8988T (cell line): ENCODE measurements around the gene PSKH1.
"Not testable (repeated sequence)": the region's sequence is repeated elsewhere in the genome, so short reads cannot be mapped to it uniquely, and the experiment has no call there.

Experiments used
- DNase-seq: peaks from one replicate; pipeline ENCODE4 v3.0.0; 2011

The PSKH1 gene

DNA sequence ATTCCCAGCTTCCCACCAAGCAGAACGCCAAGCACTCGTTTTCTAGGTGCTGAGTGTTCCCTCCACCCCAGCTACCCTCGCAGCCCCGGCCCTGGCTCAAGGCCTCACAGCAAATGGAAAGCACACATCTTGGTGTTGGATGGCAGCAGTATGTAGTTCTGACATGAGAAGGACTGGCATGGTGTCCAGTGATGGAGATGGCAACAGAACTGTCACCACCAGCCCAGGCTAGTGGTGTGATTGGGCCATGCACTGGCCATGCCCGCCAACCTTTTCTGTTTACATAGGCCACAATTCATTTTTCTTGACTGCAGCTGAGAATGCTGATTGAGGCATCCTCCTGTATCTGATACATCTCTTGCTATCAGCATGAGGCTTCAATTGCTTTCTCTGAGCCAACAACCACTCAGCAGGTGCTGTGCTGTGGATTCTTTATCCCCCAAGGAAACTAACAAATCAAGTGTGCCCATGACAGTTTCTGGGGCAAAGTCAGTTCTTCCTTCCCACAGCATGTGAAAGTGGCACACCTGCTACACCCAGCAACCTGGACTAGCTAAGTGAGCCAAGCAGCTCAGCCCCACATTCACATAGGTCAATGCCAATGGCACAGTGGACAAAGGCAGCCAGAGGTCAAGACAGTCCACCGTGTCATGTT is 71.5 kb downstream of the PSKH1 start:
- no peak for DNase-seq

GRCh38 chr16:67965668-67966548 is 72.9 kb downstream of the PSKH1 start:
- no peak for DNase-seq

DNA sequence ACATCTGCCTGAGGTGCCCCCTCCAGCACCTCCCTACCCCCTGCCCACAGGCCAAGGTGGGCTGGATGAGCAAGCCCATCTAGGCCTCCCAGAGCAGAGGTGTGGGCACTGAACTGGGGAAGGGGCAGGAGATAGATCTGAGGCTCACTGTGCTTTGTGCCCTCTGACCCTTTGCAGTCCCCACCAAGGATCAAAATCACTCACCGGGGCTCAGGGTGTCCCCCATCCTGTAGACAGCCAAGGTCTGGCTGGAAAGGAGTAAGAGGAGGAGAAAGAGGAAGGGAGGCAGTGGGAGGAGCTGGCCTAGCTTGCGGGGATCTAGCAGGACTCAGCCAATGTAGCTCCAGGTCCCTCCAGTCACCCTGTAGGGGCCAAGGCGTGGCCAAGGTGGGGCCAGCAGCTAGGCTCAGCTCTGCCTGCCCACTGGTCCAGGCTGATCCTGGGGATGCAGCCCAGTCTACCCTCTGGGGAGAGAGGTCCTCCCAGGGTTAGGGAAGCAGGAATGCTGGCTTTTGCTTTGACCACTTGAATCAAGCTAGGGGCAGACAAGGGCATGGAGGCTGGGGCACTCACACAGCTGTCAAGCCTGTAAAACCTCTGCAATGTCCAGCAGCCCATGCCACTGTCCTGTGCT is 73.6 kb downstream of the PSKH1 start:
- DNase-seq = peak; percentile 83

DNA sequence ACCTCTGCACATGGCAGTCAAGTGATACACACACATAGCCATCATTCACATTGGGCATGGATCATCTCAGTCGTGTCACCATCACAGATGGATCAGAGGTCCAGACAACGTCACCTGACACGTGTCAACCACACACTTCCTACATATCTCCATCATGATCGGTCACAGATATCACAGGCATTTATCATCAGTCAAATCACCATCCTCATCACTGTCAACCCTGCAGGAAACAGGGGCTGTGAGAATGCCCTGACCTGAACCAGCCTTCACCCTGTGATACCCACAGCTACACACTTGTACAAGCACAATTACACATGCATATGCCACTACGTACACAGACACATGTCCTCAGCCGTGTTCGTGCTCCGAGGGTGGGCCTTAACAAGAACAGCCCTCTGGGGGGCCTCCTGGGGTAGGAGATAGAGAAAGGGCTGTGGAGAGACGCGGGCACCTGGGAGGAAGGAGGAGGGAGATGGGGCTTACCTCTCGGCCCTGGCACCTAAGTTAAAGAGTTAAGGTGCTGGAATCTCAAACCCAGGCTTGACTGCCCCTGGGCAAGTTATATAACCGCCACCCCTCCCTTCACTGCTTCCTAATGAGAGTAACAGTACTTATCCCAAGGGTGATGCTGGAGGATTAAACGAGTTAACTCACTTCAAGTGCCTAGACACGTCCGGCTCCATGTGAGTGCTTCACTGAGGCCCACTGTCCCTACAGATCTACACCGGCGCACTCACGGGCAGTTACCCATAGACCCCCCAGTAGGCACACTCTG is 74.3 kb downstream of the PSKH1 start:
- DNase-seq = no peak

- DNase-seq = no peak
Observed at GRCh38 chr16:67967958-67968399, 74.9 kb downstream of the PSKH1 start.

DNA sequence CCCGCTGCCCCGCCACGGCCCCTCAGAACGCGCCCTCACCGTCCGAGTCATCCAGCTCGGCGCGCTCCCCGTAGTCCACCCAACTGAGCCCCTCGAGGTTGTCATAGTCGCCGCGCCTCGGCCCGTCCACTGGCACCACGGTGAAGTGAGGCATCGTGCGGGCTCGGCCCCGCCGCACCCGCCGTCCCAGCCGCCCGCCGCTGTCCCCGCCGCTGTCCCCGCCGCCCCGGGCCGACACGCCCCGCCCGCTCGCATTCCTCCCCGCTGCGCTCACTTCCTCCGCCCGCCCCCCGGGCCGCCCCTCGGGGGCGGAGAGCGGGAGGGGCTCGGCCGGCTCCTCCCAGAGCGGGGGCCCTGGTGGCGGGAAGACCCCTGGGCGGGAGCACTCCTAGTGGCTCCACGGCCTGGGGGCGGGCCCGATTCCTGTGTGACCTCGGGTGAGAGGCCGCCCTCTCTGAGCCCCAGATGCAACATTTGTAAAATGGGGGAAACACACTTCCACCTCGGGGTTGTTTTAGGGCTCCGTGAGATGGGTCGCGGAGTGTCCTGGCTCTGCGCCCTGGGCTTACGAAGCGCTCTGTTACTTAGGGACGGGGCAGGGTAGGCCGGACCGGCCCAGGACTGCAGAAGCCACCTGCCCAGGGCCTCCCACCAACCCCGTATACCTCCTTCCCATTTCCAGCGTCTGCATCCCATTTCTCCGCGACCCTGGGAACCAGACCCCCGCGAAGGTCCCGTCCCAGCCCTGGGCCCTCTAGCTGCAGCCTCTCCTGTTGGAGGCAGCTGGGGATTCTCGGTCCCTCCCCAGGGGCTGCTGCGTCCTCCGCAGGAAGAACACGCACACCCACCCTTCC is 75.6 kb downstream of the PSKH1 start, which contains the start of gene SLC12A4:
TSS of gene SLC12A4 (minus strand) at position 238 of the 854 bp plus-strand sequence. CDS start at position 154, 84 bp downstream.
- DNase-seq = peak; percentile 99

DNA sequence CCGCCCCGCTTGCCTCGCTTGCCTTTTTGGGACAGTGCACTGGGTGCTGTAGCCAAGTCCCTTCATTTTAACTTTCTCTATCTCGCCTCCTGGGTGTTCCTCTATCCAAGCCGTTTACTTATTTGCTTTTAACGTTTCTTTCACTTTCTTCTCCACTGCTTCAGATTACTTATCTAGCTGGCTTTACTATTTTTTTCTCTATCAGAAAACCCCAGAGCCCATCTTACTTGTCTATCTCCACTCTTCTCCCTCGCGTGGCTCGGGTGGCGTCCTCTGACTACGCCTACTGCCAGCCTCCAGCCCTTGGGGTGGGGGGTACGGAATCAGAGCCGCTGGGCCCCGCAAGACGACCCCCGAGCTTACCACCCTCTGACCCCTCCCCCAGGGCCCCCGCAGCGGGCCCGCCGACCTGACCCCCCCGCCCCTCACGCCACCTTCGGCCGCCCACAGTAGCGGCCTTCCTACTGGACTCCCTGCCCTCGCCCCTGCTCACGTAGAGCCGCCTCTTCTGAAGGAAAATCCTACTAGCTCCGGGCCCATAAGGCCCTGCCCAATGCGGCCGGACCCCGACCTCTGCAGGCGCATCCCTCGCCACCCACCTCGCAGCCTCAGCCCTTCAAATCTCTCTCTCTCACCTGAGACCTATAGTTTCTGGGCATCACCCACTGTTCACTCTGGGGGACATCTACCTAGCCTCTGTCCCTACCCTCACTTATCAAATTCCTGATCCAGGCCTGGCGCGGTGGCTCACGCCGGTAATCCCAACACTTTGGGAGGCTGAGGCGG is 76.4 kb downstream of the PSKH1 start:
- DNase-seq = no peak

DNA sequence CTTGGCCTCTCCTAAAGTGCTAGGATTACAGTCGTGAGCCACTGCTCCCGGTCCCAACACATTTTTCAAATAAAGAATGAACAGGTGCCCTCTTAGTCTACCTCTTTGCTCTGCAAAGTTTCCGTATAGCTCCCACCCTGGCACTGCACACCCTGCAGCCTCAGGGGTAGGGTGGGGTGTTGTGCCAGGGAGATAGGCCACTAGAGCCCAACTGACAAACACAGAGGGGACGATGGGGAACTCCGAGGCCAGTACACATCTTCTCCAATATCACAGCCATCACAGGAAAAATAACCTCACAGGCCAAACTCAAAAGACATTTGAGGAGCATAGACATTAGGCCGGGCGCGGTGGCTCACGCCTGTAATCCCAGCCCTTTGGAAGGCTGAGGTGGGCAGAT is 78.1 kb downstream of the PSKH1 start:
- DNase-seq = no peak

DNA sequence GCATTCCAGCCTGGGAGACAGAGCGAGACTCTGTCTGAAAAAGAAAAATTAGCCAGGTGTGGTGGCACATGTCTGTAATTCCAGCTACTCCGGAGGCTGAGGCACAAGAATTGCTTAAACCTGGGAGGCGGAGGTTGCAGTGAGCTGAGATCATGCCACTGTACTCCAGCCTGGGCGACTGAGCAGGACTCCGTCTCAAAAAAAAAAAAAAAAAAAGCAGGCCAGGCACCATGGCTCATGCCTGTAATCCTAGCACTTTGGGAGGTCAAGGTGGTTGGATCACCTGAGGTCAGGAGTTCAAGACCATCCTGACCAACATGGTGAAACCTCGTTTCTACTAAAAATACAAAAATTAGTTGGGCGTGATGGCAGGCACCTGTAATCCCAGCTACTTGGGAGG is 79.2 kb downstream of the PSKH1 start:
- not testable (repeated sequence) for DNase-seq

DNA sequence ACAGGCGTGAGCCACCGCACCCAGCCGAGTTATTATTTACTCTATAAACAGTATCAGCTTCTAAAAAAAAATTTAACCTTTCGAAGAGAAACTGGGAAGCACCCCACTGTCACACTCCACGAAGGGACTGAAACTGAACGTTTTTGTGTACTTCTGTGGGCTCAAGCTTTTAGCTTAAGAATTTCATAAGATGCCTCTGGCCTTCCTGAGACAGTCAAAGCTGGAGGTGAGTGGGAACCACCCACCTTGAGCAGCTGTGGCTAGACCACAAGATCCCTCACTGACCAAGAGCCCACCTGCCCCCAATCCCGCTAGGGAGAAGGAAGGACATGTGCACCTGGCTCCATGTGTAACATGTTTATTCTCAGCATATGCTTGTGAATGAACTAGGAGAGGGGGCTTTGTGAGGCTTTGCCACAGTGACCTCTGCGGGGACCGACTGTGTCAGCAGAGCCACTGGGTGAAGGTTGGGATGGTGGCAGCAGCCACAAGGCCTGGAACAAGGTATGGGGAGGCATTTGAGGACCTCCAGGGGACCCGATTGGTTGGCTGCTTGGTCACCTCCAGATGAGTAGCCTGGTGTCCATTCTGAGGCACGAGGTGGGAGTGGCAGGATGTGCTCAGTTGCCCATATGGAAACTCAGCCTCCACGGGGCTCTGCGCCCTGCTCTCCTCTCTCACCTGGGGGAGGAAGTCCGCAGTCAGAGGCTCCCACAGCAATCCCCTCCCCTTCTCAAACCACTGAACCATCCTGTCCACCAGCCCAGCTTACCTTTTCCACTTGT is 82.5 kb downstream of the PSKH1 start:
- DNase-seq = no peak

DNA sequence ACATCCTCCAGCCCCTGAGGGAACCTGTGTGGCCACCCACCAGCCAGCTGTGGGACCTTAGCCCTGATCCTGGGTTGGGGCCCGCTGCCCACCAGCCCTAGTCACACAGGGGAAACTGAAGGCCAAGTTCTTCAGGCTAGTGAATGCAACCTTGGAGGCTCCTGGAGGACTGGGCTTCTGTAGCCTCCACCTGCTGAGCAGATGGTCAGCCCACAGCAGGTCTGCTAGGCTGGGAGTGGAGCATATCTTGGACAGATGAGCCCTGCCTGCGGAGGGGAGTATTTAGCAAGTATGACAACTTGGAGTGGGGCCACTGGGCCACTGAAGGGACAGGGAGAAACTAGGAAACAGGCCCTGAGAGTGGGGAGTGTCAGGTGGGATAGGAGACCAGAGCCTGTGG is 83.2 kb downstream of the PSKH1 start:
- DNase-seq = no peak

DNA sequence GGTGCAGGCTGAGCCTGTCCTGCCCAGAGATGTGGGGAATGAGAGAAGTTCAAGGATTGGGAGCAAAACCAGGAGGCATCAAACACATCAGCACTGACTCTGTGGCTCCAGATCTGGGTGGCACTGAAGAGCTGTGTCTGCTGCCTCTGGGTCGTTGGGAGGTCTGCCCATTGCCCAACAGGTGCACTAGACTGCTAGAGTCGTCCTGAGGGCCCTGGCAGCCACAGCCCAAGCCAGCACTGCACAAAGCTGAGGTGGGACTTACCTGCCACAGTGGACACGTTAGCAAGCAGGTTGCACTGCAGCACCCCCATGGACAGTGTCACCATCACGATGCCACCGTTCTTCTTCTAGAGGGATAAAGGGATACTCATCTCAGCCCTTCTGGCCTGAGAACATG is 84.0 kb downstream of the PSKH1 start:
- no peak for DNase-seq

DNA sequence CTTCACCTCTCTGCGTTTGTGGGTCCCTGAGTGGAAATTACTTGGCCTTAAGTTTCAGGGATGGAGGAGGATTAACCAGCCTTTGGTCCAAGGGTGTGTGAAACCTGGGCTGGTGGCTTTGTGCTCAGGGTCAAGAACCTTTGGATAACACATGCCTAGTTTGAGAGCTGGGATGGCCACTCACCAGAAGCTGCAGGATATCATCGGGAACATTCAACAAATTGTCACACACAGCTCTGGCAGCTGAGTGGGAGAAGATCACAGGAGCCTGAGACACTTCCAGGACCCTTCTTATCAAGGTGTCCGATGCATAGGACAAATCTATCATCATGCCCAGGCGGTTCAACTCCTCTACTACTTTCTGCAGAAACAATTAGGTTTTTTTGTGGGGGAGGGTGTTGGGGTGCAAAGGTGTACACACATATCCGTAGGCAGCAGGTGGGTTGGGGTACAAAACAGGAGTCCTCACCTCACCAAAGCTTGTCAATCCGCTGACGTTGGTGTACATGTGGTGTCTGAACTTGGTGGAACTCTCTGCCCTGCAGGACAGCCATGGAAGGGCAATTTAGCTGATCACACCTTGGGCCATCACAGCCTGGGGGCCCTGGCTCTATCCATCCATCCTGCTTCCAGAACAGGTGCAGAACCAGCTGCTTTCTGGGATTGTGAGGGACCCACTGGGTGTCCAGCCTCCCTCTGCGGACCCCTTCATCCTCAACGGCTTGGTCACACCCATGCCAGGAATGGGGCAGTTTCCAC is 84.6 kb downstream of the PSKH1 start:
- DNase-seq = no peak
